HG02571 (cell line): ENCODE measurements around the gene MSH5.

Source experiments
- ATAC-seq: cut with Tn5 transposase; IDR thresholded peaks from one replicate; pipeline ENCODE4 v1.9.1; 2021; ENCODE audit warnings: mild to moderate bottlenecking, moderate library complexity; ENCODE audit not compliant: unreplicated experiment

Gene MSH5

GRCh38 chr6:31728767-31729514 is 10.9 kb upstream of the MSH5 start, which contains the start of gene DDAH2:
TSS of gene DDAH2 (minus strand) at chr6:31729299. CDS start at chr6:31729161, 138 bp downstream.
- ATAC-seq = no peak

DNA sequence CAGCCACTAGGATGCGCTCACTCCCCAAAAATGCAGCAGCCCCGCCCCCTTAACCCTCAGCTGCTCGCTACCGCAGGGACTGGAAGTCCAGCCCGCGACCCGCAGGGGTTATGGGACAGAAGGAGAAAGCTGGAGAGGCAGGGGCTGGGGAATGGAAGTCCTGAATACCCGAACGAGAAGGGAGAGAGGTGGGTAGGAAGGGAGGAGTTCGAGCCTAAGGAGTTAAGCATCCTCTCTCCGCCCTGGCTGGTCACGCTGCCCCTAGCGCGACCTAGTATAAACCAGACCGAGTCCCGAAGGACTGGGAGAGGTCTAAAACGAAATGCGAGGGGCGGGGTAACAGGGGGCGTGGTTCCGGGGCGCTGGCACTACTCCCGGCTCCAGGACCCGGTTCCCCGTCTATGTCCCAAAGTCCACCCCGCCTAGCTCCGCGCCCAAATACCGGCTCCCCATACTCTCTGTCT is 10.3 kb upstream of the MSH5 start:
- ATAC-seq = peak; percentile 37

GRCh38 chr6:31729979-31730630 is 9.7 kb upstream of the MSH5 start:
- ATAC-seq = peak; percentile 44

- no peak for ATAC-seq
Observed at GRCh38 chr6:31730631-31731086, 9.1 kb upstream of the MSH5 start.

GRCh38 chr6:31732029-31732428 is 7.8 kb upstream of the MSH5 start:
- ATAC-seq = no peak

DNA sequence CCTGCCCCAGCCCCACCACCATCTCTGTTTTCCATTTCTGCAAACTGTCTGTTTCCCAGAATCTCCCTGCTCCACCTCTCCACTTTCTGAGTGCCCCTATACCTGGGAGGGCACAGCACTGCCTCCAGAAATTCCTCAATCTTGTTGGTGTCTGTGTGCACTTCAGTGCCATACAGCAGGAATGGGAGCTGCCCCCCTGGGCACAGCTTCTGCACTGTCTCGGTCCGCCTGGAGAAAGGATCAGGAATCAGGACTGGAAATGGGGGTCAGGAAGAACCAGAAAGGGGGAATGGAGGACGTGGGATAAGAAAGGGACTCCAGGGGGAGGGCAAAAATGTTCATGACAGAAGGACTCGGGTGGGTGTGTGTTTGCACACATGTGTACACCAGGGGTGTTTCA is 6.1 kb upstream of the MSH5 start:
- no peak for ATAC-seq

DNA sequence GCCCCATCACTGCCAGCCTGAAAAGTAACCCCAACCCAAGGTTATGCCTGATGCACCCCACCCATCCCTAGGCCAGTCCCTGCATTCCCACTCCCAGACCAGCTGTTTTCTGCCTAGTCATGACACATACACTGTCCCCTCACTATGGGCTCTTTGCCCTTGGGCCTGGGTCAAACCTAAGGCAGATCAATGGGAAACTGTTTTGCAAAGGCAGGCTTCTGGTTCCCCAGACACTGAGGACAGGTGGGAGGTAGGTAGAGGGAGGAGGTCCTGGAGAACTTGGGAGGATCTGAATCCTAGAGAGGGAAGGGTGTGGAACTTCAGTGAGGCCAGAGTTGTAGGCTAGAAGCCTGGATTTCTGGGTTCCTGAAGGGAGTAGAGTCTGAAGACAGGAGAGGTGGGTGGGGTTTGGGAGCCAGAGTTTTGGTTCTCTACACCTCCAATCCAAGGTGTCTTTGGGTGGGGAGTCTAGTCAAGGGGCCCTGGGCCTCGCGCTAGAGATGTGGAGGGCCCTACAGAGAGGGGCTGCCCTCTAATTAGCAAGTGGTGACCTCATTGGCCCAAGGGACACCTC is 5.5 kb upstream of the MSH5 start:
- ATAC-seq = no peak

DNA sequence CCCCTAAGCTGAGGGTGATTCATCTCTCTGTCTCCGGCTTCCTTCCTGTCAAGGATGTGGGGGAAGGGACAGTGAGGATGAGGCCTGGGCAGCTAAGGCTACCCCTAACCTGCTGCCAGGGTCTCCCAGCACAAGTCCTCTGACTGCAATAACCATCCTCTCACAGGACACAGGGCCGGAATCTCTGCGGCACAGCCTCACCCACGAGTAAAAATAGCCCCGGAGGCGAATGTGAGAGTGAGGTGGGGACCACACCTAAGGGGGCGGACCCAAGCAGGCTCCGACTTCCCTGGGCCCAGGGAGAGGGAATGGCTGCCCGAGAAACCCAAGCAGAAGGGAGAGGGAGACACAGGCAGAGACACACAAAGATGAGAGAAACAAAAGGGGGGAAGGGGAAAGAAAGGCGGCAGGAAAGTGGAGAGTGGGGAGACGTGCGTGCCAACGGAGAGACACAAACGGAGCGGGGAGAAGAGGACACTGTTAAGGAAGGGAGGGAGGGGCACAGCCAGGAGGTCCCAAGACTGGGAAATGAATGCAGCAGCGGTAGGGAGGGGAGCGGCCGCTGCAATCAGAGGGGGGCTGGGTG is 4.9 kb upstream of the MSH5 start:
- ATAC-seq = no peak

DNA sequence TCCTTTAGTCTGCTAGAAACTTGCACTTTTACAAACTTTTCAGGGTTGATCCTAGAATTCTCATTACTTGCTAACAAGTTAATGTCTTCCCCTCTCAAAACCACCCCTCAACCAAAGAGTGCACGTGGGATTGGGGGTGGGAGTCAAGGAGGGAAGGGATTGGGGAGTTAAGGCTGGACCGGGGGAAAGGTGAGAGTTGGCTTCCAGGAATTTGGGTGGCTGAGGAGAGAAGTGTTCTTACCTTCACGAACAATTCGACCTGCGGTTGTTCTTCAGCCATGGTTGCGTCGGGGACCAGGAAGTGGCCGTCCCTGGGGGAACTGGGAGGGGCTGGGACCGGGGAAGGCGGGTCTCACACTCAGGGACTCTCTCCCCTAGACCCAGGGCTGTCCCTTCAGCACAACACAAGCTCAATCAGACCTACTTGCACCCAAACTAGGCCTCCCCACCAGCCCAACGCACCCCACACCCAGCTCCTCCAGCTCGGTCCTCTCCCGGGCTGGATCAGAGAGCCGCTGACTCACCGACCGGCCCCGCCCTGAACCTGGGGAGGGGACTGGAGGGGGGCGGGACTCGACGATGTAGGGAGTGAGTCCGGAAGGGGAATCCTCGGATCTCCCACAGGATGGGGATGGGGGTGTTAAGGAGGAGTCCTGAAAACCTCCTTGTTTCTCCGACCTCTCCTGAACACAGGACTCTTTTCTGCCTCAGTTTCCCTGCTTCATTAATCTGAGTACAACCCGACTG is 3.6 kb upstream of the MSH5 start, which contains the start of gene CLIC1:
Gene CLIC1 (minus strand): TSS at position 510 of the 747 bp plus-strand sequence. CDS start 230 bp downstream, at position 280.
- no peak for ATAC-seq

GRCh38 chr6:31736768-31737314 is 3.0 kb upstream of the MSH5 start:
- no peak for ATAC-seq

GRCh38 chr6:31737315-31737990 is 2.4 kb upstream of the MSH5 start:
- ATAC-seq = no peak

- ATAC-seq = no peak
Observed at GRCh38 chr6:31737991-31738979, 1.5 kb upstream of the MSH5 start.

GRCh38 chr6:31740397-31741223 is 805 bp downstream of the MSH5 start:
- ATAC-seq = no peak

DNA sequence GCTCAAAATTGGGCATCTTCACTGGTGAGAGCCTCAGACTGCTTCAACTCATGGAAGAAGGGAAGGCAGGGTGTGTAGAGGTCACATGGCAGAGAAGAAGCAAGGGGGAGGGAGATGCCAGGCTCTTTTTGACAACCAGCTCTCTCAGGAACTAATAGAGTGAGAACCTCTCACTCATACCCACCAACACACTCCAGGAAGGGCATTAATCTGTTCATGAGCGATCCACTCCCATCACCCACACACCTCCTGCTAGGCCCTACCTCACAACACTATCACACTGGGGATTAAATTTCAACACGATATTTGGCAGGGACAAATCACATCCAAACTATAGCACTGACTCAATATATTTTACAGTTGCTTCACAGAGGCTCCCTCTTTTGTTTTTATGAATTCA is 2.0 kb downstream of the MSH5 start:
- ATAC-seq = no peak

DNA sequence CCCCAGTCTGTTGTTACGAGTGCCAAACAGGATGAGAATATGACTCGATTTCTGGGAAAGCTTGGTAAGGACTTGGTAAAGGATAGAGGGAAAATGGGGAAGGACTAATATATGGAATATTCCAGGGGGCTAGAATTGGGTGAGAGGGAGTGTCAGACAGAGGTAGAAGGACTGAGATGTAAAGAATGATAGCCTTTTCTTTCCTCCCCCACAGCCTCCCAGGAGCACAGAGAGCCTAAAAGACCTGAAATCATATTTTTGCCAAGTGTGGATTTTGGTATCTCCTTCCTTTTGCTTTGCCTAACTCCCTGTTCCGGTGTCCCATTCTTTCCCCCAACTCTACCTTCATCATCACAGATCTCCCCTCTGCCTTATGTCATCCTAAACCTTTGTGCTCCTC is 3.1 kb downstream of the MSH5 start:
- no peak for ATAC-seq

DNA sequence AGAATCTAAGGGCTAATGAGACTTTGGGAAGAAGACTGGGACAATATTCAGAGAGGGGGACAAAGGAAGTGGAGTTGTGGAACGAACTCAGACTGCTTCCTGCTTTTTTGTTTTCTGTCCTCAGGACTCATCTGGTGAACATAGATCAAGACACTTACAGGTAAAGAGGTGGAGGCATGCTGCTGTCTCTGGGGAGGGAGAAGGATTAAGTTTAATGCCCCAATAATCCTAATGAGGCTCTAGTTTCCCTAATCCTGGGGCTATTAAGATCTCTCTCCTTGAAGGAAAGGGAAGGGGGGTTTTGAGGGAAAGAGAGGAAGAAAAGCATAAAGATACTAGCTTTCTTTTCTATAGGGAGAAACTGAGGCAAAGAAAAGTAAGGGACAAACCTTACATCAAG is 4.6 kb downstream of the MSH5 start:
- ATAC-seq = no peak

- ATAC-seq = no peak
Observed at GRCh38 chr6:31749301-31750036, 9.7 kb downstream of the MSH5 start.
